ENCODE data around the gene WNT3A.

GRCh38 chr1:228071839-228072657 is 65.2 kb downstream of the WNT3A start:
- TF ChIP-seq, protein P1, sequence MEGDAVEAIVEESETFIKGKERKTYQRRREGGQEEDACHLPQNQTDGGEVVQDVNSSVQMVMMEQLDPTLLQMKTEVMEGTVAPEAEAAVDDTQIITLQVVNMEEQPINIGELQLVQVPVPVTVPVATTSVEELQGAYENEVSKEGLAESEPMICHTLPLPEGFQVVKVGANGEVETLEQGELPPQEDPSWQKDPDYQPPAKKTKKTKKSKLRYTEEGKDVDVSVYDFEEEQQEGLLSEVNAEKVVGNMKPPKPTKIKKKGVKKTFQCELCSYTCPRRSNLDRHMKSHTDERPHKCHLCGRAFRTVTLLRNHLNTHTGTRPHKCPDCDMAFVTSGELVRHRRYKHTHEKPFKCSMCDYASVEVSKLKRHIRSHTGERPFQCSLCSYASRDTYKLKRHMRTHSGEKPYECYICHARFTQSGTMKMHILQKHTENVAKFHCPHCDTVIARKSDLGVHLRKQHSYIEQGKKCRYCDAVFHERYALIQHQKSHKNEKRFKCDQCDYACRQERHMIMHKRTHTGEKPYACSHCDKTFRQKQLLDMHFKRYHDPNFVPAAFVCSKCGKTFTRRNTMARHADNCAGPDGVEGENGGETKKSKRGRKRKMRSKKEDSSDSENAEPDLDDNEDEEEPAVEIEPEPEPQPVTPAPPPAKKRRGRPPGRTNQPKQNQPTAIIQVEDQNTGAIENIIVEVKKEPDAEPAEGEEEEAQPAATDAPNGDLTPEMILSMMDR (conservative IDR thresholded peaks at IDR 0.05; ENCODE audit: low read depth, low read length), result peak; percentile 34
- TF ChIP-seq EZH2 (IDR thresholded peaks at IDR 0.05; ENCODE audit: low read length, unreplicated experiment), result no peak

All from PC-3 (cell line).